HS-27A (cell line): Measurements from ENCODE around the gene RGS19.

ENCODE experiments used
- DNase-seq: peaks from one replicate; pipeline ENCODE4 v3.0.0-alpha.2; 2012; ENCODE audit warnings: low read depth, missing footprints

Gene RGS19

DNA sequence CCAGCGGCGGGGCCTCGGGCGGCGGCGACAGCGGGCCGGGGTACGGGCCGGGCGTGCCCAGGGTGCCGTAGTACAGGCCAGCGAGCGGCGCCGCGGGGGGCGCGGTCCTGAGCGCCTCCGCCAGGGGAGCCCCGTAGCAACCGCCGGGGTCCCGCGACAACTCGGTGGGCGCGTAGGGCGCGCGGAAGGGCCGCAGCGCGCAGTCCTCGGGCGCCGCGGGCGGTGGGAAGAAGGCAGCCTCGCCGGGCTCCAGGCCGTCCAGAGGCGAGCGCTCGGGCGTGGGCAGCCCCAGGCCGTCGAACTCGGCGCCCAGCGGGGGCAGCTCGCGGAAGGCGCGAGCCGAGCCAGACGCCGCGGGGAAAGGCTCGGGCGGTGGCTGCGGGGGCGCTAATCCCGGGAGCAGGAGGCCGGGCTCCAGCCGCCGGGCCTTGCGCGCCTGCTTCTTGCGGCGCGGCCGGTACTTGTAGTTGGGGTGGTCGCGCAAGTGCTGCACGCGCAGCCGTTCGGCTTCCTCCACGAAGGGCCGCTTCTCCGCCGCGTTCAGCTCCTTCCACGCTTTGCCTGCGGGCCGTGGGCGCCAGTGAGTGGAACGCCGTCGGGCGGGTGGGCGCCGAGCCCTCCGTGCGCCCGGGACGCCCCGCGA, 30.8 kb downstream of the RGS19 start:
- no peak for DNase-seq

DNA sequence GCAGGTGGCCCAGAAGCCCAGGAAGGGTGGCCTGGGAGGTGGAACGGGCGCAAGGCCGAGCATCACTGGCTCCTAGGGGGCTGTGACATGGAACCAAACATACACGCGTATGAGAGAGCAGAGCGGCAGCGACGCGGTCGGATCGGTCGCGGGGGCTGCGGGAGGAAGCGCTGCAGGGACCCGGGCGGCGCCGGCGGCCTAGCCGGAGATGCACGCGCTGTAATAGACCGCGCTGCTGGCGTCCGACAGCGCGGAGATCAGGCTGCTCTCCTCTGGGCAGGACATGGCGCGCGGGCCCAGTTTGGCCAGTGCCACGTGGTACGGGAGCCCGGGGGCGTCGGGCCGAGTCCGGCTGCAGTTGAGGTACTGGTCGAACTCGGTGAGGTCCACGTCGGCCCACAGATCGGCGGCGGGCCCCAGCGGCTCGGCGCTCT, 31.3 kb downstream of the RGS19 start:
- no peak for DNase-seq

DNA sequence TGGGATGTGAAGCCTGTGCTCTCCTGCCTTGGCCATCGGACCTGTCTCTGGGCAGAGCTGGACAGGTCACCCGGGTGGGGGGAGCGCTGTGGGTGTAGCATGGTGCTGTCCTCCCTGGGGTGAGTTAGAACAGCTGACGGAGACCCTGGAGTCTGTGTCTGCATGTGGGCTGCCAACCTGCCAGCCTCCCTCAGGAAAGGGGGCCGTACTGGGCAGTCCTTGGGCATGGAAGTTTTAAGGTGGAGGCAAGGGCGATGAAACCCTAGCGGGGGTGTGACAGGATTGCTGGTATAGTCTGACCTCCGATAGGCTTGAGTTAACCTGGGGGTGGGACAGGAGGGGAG, 32.3 kb downstream of the RGS19 start:
- no peak for DNase-seq

DNA sequence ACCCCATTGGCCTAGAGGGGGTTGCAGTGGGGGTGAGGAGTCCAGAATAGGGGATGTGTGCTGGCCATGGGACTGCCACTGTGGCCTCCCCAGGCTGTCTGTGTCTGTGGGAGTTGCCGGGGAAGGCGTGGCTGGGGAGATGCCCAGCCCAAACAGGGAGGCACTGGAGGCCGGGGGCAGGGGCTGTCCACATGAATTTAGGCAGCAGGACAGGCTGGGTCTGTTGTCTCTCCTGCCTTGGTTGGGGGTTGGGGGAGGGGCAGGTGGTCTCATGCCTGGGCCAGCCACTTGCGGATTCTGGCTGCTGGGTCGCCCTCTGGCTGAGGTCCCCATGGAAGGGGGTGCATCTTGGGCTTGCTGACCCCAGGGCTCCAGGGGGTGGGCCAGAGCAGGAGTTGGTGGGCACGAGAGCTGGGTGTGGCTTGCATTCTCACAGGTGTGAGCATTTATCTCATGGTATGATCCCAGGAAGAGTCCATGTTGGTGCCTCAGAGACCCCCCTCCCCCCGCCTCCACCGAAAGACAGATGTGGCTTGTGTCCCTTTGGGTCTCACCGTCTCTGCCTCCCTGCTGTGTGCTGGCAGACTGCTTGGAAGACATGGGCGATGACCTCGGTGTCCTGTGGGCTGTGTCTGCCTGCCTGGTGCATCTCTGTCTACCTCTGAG, 33.8 kb downstream of the RGS19 start:
- DNase-seq = no peak

DNA sequence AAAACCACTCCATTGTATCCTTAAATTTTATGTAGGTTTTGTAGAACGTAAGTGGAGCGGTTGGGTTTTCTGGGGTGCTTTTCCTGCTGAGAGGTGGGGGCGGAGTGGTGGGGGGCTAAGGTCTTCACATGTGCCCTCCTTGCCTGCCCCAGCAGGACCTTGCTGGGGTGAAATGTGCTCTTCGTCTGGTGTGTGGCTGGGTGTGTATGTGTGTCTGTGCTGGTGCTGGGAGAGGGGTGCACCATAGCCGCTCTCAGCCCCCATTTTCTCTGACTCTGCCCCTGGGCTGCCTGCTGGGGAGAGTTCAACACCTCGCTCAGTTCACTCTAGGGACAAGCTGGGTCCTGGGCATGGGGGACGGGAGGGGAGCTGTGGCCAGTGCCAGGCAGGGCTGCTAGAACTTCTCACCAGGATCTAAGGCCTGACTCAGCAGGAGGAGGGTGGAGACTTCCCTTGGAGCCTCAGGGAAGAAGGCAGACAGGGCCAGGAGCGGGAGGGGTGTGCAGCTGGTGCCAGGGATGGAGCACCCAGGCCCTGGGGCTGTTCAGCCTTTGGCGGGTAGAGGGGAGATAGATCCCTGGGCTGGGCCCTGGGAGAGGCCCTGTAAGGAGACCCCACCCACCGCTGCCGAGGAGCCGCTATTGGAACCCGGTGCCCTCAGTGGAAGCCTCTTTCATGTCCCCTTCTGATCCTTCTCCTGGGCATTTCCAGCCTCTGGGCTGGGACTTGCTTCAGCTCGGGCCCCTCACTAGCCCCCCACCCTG, 34.7 kb downstream of the RGS19 start:
- no peak for DNase-seq

DNA sequence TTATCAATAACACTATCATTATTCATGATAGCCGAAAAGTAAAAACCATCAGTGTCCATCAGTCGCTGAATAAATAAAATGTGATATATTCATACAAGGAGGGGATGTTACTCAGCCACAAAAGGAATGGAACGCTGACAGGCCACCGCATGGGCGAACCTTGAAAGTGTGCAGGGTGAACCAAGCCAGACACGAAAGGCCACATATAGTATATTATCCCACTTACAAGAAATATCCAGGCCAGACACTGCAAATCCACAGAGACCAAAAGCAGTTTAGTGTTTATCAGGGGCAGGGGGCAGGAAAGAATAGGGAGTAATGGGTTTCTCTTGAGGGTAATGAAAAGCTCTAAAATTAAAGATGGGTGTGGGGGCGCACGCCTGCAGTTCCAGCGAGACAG, 35.5 kb downstream of the RGS19 start:
- DNase-seq = no peak

DNA sequence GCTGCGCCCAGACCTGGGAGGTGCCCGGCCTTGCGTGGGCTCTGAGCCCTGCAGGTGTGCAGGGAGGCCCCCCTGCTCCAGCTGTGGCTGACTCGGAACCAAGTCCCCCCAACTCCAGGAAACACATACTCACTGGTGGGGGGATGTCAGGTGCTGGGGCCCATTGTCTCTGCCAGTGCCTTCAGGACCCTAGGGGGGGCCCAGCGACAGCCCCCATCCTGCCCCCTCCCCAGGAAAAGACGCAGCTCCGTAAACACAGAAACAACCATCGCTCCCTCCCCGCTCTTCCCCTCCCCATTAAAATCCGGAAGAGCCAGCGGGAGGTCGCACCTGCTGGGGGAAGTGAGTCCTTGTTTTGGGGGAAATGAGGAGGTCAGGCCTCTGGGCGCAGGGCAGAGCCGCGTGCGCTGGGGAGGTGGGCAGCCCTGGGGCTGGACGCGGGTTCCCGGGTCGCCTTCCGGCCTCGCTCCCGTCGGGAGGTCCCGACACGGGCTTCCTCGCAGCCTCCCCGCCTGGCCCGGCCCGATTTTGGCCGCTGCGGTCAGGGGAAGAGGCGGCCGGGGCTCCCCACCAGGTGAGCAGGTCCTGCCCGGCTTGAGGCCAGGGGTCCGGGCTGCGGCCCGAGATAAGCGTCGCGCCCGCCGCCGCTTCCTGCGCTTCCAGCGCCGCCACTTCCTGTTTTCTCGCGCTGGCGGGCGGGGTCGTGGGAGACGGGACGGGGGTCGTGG, 37.1 kb downstream of the RGS19 start:
- DNase-seq = no peak

- no peak for DNase-seq
These were observed 37.6 kb downstream of the RGS19 start for GRCh38 chr20:64041781-64042053.

DNA sequence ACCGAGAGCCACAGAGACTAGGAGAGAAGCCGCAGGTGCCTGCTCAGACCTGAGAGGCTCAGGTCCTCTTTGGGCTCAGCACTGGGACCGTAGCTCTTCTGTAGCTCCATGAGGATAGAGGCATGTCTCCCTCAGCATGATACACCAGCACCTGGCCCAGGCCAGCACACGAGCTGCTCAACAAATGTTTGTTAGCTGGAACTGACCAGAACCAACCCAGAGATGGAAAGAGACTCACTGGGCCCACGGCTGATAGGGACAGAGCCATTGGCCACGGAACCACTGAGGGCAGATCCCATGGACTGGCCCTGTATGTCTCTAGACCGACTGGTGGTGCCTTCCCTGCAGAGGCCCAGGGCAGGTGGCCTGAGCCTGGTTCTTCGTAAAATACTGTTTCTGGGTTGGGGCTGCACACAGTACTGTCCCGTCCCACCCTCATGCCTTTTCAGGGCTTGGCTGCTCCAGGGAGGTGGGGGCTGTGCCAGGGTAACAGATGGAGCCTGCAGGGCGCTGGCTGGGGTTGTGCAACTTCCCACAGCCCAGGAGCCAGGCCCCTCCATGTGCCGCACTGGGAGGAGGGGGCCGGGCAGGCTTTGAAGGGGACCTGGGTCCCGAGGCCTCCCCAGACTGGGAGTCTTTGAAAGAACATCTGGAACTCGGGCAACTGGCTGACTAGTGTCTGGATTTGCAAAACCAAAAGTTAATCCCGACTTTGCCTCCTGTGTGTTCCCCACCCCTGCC, 38.1 kb downstream of the RGS19 start:
- no peak for DNase-seq

DNA sequence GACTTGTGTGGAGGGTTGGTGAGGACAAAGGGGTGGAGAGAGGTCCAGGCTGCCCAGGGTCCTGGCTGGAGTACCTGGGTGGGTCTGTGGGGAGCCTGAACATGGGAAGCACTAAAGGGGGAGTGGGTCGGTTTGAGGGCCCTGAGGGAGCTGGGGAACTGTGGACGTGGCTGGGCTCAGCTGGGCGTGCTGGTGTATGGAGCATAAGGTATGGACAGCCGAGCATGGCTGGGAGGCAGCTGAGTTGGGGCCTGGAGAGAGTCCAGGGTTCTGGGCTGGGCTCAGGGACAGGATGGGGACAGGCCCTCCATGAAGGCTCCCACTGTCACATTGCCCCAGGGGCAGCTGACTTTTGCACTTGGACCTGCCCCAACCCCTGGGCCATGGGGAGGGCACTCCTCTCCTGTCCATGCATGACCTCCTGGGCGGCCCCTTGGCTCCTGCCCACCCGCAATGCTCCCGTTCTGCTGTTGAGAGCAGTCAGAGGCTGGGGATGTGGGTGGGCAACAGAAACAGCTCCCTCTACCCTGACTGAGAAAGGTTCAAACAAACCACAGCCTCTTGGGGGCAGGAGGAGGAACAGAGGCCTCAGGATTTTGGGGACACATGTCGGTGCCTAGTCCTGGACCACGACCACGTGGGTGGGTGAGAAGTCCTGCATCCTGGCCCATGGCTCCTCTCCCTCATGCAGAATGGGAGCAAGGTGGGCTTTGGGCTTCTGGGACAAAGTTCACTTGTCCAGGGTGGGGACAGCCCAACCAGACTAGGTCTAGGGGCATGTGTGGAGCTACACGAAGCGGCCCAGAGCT, 38.9 kb downstream of the RGS19 start:
- DNase-seq = no peak

- no peak for DNase-seq
These were observed 39.8 kb downstream of the RGS19 start for GRCh38 chr20:64039293-64040160.

DNA sequence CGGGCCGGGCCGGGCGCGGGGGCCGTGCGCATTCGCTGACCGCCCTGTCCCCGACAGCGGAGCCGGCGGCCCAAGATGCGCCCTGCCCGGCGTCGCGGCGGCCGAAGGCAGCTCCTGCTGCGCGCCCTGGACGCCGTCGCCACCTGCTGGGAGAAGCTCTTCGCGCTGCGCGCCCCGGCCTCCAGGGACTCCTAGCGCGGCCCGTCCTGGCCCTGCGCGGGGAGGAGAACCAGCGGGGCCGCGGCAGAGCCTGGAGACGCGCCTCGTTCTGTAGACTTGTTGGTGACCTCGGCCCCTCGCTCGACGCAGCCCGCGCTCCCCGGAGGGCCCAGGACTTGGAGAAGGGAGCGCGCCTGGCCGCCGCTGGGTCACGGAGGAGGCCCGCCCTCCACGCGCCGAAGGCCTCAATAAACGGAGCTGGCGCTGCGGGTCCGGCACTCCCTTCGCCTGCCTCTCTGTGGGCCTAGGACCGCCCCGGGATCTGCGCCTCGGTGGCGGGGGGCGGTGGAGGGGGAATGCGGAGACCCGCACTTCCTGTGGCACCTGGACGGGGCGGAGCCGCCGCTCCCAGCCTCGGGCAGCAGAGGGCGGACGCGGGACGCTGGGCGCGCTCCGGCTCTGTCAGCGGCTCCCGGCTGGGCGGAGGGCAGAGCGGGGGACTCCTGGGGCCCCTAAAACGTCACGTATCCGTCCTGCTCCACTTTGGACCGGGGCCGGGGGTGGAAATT, 40.6 kb downstream of the RGS19 start:
- no peak for DNase-seq

DNA sequence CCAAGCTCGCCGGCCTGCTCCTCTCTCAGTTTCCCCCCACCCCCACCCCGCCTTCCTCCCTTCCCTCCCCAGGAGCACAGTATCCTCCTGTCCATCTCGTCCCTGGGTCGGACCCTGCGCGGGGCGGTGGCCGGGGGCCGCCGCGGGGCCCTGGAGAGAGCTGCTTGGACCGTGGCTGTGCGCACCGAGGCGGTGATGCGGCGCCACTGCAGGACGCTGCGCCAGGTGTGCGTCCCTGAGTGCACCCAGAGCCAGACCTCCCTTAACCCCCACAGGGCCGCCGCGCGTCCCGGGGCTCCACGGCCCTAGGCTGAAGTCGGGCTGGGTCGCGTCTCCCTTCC, 41.1 kb downstream of the RGS19 start:
- no peak for DNase-seq

GRCh38 chr20:64037498-64038213, 41.7 kb downstream of the RGS19 start:
- no peak for DNase-seq

DNA sequence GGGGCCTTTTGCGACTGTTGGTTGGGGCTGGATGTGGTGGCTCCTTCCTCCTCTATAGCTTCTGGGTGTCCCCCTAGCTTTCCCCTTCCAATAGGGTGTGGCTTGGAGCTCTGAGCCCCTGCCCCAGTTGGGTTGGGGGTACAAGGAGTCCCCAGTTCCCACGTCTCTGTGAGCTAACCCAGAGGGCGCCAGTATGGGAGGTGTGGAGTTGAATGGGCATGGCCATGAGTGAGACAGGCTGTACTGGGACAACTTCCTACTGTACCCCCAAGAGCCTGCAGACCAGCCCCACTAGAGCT, 42.2 kb downstream of the RGS19 start:
- DNase-seq = no peak

GRCh38 chr20:64036346-64037198, 42.7 kb downstream of the RGS19 start:
- no peak for DNase-seq

DNA sequence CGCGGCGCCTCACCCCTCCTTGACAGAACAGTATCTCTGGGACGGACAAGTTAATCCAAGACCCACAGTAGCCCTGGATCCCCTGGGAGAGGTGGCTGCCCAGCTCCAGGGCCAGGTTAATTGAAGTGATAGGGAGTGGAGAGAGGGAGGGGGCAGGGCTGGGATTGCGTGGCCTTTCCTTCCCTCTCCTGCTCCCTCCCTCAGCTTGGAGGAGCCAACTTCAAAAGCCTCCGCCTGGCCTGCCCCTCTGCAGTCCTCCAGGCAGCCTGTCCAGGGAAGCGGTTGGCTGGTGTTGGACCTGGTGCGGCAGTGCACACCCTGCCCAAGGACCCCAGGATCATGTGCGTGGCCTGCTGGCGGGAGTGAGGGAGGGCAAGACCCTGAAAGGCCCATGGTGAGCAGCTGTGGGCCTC, 43.4 kb downstream of the RGS19 start, which contains the start of gene C20orf204:
TSS of gene C20orf204 (plus strand) at position 250 of the 413 bp plus-strand sequence. CDS start at position 392, 142 bp downstream.
- DNase-seq = no peak
